HG03460 (cell line): ENCODE measurements around the gene ARSK.
"Not testable (repeated sequence)": the region's sequence is repeated elsewhere in the genome, so short reads cannot be mapped to it uniquely, and the experiment has no call there.

ENCODE experiments used
- ATAC-seq: cut with Tn5 transposase; IDR thresholded peaks from one replicate; pipeline ENCODE4 v1.9.1; 2021; ENCODE audit not compliant: unreplicated experiment

Gene ARSK

DNA sequence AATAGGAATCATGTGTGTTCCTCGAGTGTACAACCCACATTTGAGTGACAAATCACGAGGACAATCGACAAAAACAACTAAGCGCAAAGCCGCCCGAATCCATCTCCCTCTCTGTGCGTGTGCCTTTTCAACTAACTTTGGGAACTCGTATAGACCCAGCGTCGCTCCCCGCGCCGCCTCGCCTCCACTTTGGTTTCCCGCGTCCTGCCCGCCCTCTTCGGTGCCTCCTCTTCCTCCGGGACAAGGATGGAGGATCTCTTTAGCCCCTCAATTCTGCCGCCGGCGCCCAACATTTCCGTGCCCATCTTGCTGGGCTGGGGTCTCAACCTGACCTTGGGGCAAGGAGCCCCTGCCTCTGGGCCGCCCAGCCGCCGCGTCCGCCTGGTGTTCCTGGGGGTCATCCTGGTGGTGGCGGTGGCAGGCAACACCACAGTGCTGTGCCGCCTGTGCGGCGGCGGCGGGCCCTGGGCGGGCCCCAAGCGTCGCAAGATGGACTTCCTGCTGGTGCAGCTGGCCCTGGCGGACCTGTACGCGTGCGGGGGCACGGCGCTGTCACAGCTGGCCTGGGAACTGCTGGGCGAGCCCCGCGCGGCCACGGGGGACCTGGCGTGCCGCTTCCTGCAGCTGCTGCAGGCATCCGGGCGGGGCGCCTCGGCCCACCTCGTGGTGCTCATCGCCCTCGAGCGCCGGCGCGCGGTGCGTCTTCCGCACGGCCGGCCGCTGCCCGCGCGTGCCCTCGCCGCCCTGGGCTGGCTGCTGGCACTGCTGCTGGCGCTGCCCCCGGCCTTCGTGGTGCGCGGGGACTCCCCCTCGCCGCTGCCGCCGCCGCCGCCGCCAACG, 65.3 kb downstream of the ARSK start, which contains the start of gene GPR150:
TSS of gene GPR150 (plus strand) at position 58 of the 840 bp plus-strand sequence. CDS start at position 247, 189 bp downstream.
- ATAC-seq: peak; percentile 64

DNA sequence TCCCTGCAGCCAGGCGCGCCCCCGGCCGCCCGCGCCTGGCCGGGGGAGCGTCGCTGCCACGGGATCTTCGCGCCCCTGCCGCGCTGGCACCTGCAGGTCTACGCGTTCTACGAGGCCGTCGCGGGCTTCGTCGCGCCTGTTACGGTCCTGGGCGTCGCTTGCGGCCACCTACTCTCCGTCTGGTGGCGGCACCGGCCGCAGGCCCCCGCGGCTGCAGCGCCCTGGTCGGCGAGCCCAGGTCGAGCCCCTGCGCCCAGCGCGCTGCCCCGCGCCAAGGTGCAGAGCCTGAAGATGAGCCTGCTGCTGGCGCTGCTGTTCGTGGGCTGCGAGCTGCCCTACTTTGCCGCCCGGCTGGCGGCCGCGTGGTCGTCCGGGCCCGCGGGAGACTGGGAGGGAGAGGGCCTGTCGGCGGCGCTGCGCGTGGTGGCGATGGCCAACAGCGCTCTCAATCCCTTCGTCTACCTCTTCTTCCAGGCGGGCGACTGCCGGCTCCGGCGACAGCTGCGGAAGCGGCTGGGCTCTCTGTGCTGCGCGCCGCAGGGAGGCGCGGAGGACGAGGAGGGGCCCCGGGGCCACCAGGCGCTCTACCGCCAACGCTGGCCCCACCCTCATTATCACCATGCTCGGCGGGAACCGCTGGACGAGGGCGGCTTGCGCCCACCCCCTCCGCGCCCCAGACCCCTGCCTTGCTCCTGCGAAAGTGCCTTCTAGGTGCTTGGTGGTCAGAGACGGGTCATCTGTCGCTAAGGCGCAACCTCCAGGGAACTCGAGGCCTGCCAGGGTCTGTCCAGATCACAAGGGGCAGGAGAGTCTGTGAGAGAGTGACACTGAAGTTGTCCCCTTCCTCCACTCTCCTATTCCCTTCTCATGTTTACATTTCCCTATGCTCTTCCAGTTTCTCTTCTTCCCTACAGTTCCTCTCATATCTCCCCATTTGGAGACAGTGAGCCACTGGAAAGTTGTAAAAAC, 66.3 kb downstream of the ARSK start:
- ATAC-seq: peak; percentile 38

DNA sequence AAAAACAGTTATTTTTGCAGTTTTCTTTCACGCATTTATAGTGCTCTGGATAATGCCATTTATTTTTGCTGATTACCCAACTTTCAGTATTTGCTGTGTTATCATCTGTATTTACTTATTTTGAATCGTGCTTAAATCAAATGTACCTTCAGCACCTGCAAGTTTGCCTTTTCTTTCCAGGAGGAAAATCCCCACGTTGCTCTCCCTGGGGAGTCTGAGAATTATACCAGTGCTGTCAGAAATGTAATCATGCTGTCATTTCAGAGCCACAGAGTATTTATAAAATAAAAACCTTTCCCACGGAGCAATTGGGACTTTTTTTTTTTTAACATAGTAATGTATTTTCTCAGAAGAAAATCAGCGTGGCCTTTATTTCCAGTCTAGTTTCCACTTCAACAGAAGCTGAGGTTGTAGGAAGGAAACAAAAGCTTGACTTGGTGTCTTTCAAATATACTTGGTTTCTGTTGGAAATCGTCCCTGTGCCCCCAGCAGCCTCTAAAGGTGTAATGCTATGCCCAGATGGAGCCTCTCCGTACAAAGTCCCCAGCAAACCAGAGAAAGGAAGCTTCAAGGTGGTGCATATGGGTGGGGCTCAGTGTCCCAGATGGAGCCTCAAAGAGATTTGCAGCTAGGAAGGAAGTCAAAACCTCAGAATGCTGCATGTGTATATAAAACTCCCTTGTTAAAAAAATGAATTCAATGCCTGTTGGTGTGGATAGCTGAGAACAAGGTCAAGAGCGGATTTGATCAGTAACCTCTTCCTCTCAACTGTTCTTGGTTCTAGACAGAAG, 67.1 kb downstream of the ARSK start:
- ATAC-seq: no peak

DNA sequence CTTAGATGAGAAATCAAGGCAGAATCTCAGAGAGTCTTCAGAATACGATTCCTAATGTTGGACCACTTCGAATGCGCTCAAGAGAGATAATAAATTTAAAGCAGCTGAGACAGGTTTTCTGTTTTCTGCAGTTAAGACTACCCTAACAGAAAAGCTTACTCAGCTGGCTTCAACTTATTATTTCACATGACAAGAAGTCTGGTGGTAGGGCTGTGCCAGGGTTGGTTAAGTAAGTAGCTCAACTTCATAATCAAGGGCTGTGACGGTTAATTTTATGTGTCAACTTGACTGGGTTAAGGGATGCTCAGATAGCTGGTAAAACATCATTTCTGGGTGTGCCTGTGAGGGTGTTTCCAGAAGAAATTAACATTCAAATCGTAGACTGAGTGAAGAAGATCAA, 68.8 kb downstream of the ARSK start:
- ATAC-seq: no peak

DNA sequence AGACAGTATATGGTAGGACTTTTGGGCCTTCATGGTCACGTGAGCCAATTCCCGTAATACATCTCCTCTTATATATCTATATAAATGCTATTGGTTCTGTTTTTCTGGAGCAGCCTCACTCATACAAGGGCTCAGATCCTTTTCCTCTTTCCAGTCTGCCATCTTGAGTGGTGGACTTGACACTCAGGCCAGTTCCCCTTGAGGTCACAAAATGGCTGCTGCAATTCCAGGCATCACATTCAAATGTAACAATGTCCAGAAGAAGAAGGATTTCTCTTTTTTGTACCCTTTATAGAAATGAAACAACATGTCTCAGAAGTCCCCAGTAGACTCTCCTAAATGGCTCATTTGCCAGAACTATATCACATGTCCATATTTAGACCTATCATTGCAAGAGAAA, 69.5 kb downstream of the ARSK start:
- ATAC-seq: no peak

DNA sequence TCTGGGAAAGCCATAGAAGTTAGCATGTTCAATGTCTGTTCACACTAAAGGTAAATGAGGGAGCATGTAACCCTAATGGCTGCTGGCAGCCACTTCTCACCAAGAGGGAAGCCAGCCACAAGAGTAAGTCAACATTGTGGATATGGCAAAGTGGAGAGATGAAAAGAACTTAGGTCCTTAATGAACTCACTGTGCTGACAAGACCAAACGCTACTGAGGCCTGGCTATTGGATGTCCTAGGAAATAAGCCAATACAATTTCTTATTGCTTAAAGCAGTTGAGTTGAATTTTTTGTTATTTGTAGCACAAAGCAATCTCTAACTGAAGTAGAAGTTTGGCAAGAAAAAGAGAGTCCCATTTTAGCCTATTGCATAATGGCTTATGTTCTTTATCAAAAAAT, 71.8 kb downstream of the ARSK start:
- ATAC-seq: no peak

DNA sequence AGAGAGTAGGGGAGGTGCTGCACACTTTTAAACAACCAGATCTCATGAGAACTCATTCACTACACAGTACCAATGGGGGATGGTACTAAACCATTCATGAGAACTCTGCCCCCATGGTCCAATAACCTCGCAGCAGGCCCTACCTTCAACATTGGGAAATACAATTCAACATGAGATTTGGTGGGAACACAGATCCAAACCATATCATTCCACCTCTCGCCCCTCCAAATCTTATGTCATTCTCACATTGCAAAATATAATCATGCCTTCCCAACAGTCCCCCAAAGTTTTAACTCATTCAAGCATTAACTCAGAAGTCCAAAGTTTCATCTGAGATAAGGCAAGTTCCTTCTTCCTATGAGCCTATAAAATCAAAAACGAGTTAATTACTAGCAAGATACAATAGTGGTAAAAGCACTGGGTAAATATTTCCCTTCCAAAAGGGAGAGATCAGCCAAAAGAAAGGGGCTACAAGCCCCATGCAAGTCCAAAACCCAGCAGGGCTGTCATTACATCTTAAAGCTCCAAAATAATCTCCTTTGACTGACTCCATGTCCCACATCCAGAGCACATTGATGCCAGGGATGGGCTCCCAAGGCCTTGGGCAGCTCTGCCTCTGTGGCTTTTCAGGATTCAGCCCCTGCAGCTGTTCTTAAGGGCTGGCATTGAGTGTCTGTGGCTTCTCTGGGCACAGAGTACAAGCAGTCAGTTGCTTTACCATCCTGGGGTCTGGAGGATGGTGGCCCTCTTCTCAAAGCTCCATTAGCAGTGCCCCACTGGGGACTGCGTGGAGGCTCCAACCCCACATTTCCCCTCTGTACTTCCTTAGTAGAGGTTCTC, 73.3 kb downstream of the ARSK start:
- ATAC-seq: no peak

DNA sequence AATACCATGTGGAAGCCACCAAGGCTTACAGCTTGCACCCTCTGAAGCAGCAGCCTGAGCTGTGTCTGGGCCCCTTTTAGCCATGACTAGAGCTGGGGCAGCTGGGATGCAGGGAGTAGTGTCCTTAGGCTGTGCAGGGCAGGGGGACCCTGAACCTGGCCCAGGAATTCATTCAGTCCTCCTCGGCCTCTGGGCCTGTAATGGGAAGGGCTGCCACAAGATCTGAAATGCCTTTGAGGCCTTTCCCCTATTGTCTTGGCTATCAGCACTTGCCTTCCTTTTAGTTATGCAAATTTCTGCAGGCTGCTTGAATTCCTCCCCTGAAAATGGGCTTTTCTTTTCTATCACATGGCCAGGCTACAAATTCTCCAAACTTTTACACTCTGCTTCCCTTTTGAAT, 74.0 kb downstream of the ARSK start:
- no peak for ATAC-seq

DNA sequence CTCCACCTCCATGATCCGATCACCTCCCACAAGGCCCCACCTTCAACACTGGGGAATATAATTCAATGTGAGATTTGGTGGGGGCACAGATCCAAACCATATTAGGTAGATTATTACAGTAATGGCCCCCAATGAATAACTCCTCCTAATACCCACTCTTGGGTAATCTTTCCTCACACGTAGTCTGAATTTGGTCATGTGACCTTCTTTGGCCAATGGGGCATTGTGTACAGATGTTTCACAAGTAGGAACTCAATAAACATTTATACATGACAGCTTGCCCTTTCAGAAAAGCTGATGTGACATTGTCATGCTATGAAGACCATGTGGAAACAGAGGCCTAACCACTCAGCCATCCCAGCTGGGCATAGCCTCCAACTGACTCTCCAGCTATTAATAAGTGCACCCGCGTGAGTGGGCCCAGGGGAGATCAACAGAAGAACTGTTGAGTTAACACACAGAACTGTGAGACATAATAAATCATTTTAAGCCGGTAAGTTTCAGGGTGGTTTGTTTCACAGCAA, 75.6 kb downstream of the ARSK start:
- ATAC-seq: no peak

DNA sequence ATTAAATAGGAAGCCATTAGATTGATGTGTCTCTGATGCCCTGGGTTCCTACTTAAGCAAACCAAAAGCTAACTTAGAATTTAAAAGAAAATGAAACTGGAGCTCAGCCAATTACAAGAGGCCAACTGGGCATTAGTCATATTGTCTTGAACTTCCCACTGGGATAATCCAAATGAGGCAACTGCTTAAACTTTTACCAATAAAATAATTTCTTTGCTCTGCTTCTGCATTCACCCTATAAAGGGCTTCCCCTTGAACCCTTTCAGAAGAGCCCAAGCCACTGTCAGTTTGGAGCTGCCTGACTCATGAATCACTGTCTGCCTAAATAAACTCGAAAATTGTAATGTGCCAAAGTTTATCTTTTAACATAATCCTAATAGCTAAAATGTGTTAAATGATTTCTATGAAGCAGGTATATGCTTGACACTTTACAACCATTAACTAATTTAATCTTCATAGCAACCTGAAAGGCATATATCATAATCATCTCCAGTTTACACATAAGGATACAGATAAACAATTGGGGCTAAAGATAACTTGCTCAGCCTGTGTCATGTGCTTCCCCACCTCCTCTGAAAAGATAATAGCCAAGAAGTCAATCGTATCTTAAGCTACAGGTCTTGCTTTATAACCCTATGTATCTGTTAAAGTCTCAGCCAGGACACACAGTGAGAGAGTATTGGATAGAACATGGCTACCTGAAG, 76.5 kb downstream of the ARSK start:
- ATAC-seq: no peak

DNA sequence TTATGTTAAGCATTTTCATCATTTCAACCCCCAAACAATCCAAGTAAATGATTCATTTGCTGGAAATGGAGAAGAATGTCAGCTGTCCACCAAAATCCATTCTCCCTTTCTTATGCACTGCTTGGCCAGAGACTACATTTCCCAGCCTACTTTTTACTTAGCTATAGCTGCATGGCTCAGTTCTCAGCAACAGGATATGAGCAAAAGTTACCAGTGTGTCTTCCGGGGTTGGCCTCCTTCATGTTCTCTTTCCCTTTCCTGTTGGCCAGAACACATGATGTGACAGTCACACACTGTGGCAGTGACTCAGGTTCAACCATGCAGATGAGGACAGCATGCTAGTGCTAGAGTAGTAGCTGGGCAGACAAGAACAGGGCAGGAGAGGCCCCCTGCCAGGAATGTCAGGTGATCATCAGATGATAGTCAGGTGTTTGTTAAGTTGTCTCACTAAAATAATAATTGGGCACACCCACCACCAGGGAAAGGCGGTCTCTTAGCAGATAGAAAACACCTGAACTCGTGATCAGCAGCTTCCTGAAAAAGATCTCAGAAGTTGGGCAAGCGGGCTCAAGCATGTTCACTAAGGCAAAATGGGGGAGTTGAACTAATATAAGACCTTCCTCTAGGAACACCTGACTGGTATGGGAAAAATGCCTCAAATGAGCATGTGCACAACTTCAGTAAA, 77.2 kb downstream of the ARSK start:
- ATAC-seq: peak; percentile 95

DNA sequence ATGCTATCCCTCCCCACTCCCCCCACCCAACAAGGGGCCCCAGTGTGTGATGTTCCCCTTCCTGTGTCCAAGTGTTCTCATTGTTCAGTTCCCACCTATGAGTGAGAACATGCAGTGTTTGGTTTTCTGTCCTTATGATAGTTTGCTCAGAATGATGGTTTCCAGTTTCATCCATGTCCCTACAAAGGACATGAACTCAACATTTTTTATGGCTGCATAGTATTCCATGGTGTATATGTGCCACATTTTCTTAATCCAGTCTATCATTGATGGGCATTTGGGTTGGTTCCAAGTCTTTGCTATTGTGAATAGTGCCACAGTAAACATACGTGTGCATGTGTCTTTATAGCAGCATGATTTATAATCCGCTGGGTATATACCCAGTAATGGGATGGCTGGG, 78.0 kb downstream of the ARSK start:
- not testable (repeated sequence) for ATAC-seq

DNA sequence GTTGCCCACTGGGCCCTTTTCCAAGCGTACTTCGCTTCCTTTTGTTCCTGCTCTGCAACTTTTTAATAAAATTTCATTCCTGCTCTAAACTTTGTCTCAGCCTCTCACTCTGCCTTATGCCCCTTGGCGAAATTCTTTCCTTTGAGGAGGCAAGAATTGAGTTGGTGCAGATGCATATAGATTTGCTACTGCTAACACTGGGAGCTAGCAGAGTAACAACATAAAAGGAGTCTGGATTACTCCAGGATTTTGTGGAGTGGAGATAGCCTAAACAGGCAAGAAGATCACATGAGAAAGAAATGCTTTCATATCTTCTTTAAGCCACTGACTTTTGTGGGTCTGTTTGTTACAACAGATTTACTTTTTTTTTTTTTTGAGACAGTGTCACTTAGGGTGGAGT, 78.8 kb downstream of the ARSK start:
- ATAC-seq: no peak

DNA sequence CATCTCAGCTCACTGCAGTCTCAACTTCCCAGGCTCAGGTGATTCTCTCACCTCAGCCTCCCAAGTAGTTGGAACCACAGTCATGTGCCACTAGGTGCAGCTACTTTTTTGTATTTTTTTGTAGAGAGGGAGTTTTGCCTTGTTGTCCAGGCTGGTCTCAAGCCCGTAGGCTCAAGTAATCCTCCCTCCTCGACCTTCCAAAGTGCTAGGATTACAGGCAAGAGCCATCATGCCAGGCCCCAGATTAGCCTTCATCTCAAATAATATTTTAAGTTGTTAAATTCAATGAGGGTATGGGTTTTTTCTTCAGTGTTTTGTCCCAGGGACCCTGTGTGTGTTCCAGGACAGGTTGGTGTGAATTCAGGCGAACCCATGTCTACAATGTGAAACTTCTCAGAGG, 79.2 kb downstream of the ARSK start:
- ATAC-seq: no peak

DNA sequence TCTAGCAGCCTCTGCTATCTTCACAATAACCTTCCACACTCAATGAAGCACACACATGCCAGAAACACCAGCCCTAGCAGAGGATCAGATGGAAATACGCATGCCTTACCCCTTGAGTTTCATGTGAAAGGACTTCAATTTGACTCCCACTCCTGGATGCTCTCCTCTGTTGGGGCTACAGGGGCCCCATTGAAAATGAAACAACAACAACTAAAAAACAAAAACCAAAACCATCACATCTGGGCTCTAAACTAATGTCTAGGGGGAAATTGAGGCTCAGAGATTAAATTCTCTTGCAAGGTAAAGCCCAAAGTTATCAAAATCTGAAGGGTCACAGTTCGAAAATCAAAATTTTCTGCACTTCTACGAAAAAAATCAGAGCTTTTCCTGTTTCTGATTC, 83.7 kb downstream of the ARSK start:
- no peak for ATAC-seq

DNA sequence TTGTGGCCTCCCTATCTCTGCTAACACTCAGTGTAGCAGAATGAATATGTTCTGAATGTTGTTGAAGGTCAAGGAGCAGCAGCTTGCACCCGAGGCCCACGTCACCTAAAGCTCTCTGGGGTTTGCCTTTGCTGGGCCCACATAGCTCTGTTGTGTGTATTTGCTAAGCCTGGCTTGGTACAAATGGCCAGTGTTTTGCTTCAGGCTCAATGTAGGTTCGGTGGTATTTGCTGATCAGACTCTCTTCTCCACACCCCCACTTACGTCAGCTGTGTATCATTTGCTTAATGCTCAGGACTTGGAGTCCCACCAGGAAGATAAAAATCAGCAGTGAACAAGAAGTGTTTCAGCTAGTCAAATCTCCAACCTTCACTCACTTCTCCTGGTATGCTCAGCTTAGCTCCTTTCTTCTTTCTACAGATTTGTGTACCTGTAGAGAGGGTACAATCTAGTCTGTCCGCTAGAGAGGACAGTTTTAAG, 86.9 kb downstream of the ARSK start:
- ATAC-seq: no peak

DNA sequence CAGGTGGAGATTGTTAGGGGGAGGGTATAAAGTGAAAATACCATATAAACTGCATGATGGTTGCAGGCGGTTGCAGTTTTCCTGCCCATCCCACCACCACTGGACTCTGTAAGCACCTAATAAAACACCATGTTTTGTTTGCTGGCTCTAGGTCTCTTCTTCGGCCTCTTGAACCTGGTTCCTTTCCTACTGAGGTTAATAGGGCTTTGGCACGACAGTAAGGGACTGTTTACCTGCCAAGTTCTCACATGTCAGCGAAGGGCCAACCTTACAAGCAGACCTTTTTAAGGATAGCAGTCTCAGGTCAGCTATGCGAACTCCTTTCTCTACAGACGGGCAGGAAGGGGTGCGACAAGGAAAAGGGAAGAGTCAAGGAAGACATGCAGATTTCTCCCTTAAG, 88.3 kb downstream of the ARSK start:
- no peak for ATAC-seq

DNA sequence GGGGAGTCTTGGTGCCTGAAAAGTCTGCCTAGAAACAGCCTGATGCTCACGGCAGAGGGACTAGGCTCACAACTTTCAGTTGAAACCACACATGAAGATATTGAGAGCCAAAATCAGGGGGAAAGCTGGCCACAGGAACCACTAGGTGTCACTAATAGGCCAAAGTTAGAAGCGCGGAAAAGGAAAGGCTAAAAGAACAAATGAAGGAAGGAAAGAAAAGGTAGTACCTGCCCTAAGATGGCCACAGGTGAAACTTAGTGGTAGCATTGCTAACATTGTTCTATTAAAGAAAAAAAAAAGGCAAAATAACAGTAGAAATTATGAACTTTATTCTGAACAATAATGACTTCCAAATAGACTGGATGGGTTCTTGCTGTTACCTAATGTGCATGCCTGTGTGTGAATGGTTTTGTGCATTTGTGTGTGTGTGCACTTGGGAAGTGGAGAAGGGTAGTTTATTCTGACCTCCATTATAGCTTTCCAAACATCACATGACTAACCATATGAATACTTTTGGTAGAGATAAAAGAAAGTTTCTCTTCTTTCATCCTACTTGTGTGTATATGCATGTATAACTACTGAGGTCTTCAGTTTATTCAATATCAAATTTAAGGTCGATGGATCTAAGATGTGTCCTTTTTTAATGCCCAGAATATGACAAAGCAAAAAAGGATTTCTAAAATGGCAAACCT, 89.6 kb downstream of the ARSK start:
- ATAC-seq: peak; percentile 36
